K562 (cell line): ENCODE data around the gene ISYNA1. TPM values are rescaled to one million over a fixed set of nuclear protein-coding genes. Genes with fewer than 3 reads are reported as not detected.

Experiments used
- ATAC-seq: fragments of 200-7000 bp; cut with Tn5 transposase; 3 replicates; pipeline ENCODE4 v1.9.1; 2020; ENCODE audit warnings: moderate library complexity
- BruUV-seq: library from RNA; stranded (reverse); fragments of 400-500 nt; replicated peaks from 2 replicates; lab custom pipeline; 2021; lab: Mats Ljungman, UMichigan
- CTCF ChIA-PET: fragments of 300-600 bp; formaldehyde crosslinking; extraction: SDS; loops from one replicate; lab custom pipeline; 2021; ENCODE audit warnings: low intra/inter-chr PET ratio; lab: Yijun Ruan, JAX
- POLR2A ChIA-PET: fragments of 300-600, 350-650 bp; sonication (Branson Sonifier 250); formaldehyde crosslinking; extraction: SDS; loops from one replicate; lab custom pipeline; 2021; ENCODE audit warnings: antibody characterized with exemption, inconsistent platforms; lab: Yijun Ruan, JAX
- DNase-seq, 4 experiments: peaks; one replicate each; pipeline versions ENCODE4 v3.0.0 to v3.0.0-alpha.2; 2011 to 2018; ENCODE audit warnings: low spot score in 3 of 4, mixed read lengths in 3 of 4; ENCODE audit errors: extremely low read depth in 1 of 4
- FAIRE-seq: peaks from 2 replicates; lab custom pipeline; 2011; peaks lifted over from hg19 to GRCh38; lab: Jason Lieb, UNC
- H2AFZ ChIP-seq: 2 replicates; pipeline ENCODE4 v1.6.0; 2011; ENCODE audit warnings: low read depth, low read length, control low read depth, inconsistent platforms
- H3K27ac ChIP-seq: fragments of 200-600 bp; 3 replicates; pipeline ENCODE4 v1.8.0; 2011; ENCODE audit warnings: low read depth, mild to moderate bottlenecking, control low read depth, inconsistent platforms, low read length, moderate library complexity, mixed read lengths; ENCODE audit errors: extremely low read depth
- H3K27me3 ChIP-seq, 2 experiments: fragments of 300-600 bp in 1 of 2; 2 replicates in 1 of 2; 3 replicates in 1 of 2; pipeline versions ENCODE4 v1.6.0 to v1.8.0; 2011; ENCODE audit warnings: inconsistent platforms in 2 of 2, low read length in 2 of 2, mild to moderate bottlenecking in 1 of 2, mixed read lengths in 1 of 2, moderate library complexity in 1 of 2; ENCODE audit not compliant: control insufficient read depth in 2 of 2, insufficient read depth in 2 of 2
- H3K36me3 ChIP-seq: fragments of 300-600 bp; 3 replicates; pipeline ENCODE4 v1.8.0; 2011; ENCODE audit warnings: mild to moderate bottlenecking, low read length, inconsistent platforms; ENCODE audit not compliant: control insufficient read depth, insufficient read depth
- H3K4me1 ChIP-seq, 2 experiments: fragments of 200-600 bp in 1 of 2; replicated peaks in 1 of 2; 2 replicates in 1 of 2; 3 replicates in 1 of 2; pipeline versions ENCODE4 v1.5.1 to v1.8.0; 2011; ENCODE audit warnings: inconsistent platforms in 2 of 2, low read length in 2 of 2, mild to moderate bottlenecking in 1 of 2, mixed read lengths in 1 of 2, moderate library complexity in 1 of 2; ENCODE audit not compliant: control insufficient read depth in 2 of 2, insufficient read depth in 2 of 2
- H3K4me2 ChIP-seq: 2 replicates; pipeline ENCODE4 v1.6.1; 2011; ENCODE audit warnings: low read length, control low read depth, inconsistent platforms, mixed read lengths; ENCODE audit not compliant: insufficient read depth
- H3K4me3 ChIP-seq: fragments of 200-600 bp; sonication (generic), shearing (Covaris generic); 2 replicates; pipeline ENCODE4 v1.5.1; 2016; ENCODE audit warnings: control low read depth, inconsistent platforms
- H3K79me2 ChIP-seq: fragments of 200-600 bp; 3 replicates; pipeline ENCODE4 v1.8.0; 2011; ENCODE audit warnings: low read length, inconsistent platforms; ENCODE audit not compliant: control insufficient read depth, insufficient read depth
- H3K9ac ChIP-seq, 2 experiments: 2 replicates each; pipeline versions ENCODE4 v1.6.0 to v1.6.1; 2011; ENCODE audit warnings: low read depth in 2 of 2, low read length in 2 of 2, control low read depth in 1 of 2, inconsistent platforms in 1 of 2, mild to moderate bottlenecking in 1 of 2, mixed read lengths in 1 of 2; ENCODE audit not compliant: insufficient read depth in 1 of 2
- H3K9me1 ChIP-seq: one replicate; pipeline ENCODE4 v1.6.0; 2011; ENCODE audit warnings: inconsistent platforms, mild to moderate bottlenecking, low read length, moderate library complexity; ENCODE audit not compliant: control insufficient read depth, insufficient read depth
- H3K9me3 ChIP-seq: replicated peaks from 2 replicates; pipeline ENCODE4 v1.5.1; 2011; ENCODE audit warnings: low read depth, low read length, inconsistent platforms; ENCODE audit not compliant: control insufficient read depth, insufficient read depth
- H4K20me1 ChIP-seq: replicated peaks from 2 replicates; pipeline ENCODE4 v1.6.1; 2011; ENCODE audit warnings: low read length, inconsistent platforms, mixed read lengths; ENCODE audit not compliant: control insufficient read depth, insufficient read depth
- FIP1L1 ChIP-seq: fragments of 200-400 bp; formaldehyde crosslinking; IDR thresholded peaks from 2 replicates; pipeline ENCODE4 v1.6.1; 2018; ENCODE audit warnings: mild to moderate bottlenecking, low read depth, low read length; ENCODE audit not compliant: poor library complexity, severe bottlenecking
- FOSL1 ChIP-seq: fragments of 200-800 bp; sonication (Bioruptor generic); conservative IDR thresholded peaks from 2 replicates; pipeline ENCODE4 v1.6.1; 2016; ENCODE audit warnings: missing genetic modification characterization, missing compliant biosample characterization
- NCOR1 ChIP-seq: fragments of 450-650 bp; IDR thresholded peaks from 2 replicates; pipeline ENCODE4 v1.6.1; 2016; ENCODE audit warnings: mild to moderate bottlenecking, moderate library complexity
- NR1H2 ChIP-seq: sonication (generic); formaldehyde crosslinking; IDR thresholded peaks from 2 replicates; pipeline ENCODE4 v1.4.0; 2020; ENCODE audit warnings: mild to moderate bottlenecking, missing genetic modification reagents
- POLR2G ChIP-seq: fragments of 200-400 bp; formaldehyde crosslinking; IDR thresholded peaks from 2 replicates; pipeline ENCODE4 v1.6.1; 2017; ENCODE audit warnings: low read depth, mild to moderate bottlenecking, antibody characterized with exemption, low read length, moderate library complexity
- ZC3H11A ChIP-seq: IDR thresholded peaks from 2 replicates; pipeline ENCODE4 v1.6.1; 2012; ENCODE audit warnings: low read depth, low read length, improper control_type of control experiment
- ZNF134 ChIP-seq: fragments of 250-450 bp; sonication (Bioruptor Pico); conservative IDR thresholded peaks from 2 replicates; pipeline ENCODE4 v1.4.0; 2020
- WGBS: fragments of 100-300 bp; shearing (Covaris generic); methylation state at CpG from one replicate; pipeline ENCODE4 v1.1.6; 2016; ENCODE audit warnings: low coverage, mixed read lengths; ENCODE audit not compliant: insufficient coverage; ENCODE audit errors: missing lambda C conversion rate; 5-methylcytosine and 5-hydroxymethylcytosine counted together
- in situ Hi-C: fragments of 300-500 bp; cut with MboI; formaldehyde crosslinking; loops from 4 replicates; pipeline ENCODE4 v1.15.0; 2018; ENCODE audit warnings: inconsistent platforms, mixed read lengths
- intact Hi-C: fragments of 100-400 bp; cut with micrococcal nuclease; formaldehyde crosslinking; loops from 2 replicates; pipeline ENCODE4 v1.14.2; 2022
- polyA plus RNA-seq, 8 experiments: library from polyadenylated mRNA; depleted of rRNA in 4 of 8; stranded (reverse) in 5 of 8; unstranded in 3 of 8; fragments of >200 nt; fragmentation: Nextera tagmentation in 2 of 8; fragmentation: Illumina TruSeq in 1 of 8; extraction: Ambion mirVana in 2 of 8; extraction: Trizol in 1 of 8; gene quantifications; 2 replicates each; pipeline versions ENCODE4 v1.2.1 to v1.2.3, GENCODE V29; 2011 to 2014; ENCODE audit warnings: inconsistent platforms in 1 of 8, missing spikeins in 1 of 8
- total RNA-seq, 7 experiments: library from RNA; depleted of rRNA in 6 of 7; stranded (reverse); fragments of >200 nt in 6 of 7; fragmentation: Illumina TruSeq in 2 of 7; extraction: Trizol in 2 of 7; gene quantifications; 2 replicates each; pipeline versions ENCODE4 v1.2.1 to v1.2.3, GENCODE V29; 2011 to 2021; ENCODE audit warnings: low replicate concordance in 1 of 7
- TF ChIP-seq, protein P1 (sequence below): fragments of 250-450 bp; sonication (Bioruptor Pico); IDR thresholded peaks from 2 replicates; pipeline ENCODE4 v1.8.0; 2021; ENCODE audit warnings: moderate library complexity, mild to moderate bottlenecking, inconsistent platforms

The ISYNA1 gene
- total and polyA plus RNA-seq, 9 of the 15 experiments (the other 6 are each of a cell fraction or from before 2014, with no cell fraction given), result 21.8 to 460 (median 93.2) TPM

DNA sequence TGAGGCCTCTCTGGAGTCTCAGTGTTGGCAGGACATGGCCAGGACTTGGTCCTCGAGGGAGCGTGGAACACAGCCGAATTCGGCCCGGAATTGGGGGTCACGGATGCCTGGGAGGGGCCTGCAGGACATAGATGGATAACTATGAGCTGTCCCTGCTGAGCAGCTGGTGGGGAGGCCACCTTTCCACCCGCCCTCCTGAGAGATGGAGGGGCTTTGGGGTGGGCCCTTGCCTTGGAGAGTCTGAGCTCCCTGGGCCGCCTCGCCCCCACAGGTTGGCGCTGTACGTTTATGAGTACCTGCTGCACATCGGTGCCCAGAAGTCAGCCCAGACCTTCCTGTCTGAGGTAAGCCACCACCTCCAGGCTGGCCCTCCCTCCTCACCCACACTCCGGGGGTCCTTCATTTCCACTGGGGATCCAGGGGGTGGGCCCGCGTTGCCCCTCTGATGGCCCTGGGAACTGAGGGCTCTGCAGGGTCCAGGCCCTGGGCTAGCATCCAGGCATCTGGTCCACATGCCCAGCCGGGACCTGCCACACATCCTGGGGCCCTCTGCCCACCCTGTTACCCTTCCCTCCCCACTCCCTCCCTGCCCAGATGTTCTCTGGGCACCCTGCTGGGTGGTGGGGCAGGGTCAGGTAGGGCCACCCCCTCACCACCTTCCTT lies 10.7 kb downstream of the ISYNA1 start:
- H3K9me3 ChIP-seq, result no peaks in the 10 kb centered on the region

More for the DNA sequence above, 10.7 kb downstream of the ISYNA1 start:
- in situ Hi-C loops, result no loop called here
- H3K27ac ChIP-seq, result no peak overlapping the region
- H3K4me1 ChIP-seq, result peaks cover 34 to 100% of the 10 kb centered on the region in 2 experiments
- ATAC-seq, result no peak
- DNase-seq, result no peak
- H3K9me1 ChIP-seq, result no peaks in the 10 kb centered on the region
- no peak overlapping the region for H2AFZ ChIP-seq
- TF ChIP-seq FOSL1, result no peak
- no peak for TF ChIP-seq NCOR1
- no peak for TF ChIP-seq ZC3H11A
- peak; percentile 23 for TF ChIP-seq FIP1L1
- peak; percentile 50; the same call in 1 of the 2 replicates for TF ChIP-seq POLR2G
- no peak for TF ChIP-seq ZNF134
- TF ChIP-seq, protein P1, sequence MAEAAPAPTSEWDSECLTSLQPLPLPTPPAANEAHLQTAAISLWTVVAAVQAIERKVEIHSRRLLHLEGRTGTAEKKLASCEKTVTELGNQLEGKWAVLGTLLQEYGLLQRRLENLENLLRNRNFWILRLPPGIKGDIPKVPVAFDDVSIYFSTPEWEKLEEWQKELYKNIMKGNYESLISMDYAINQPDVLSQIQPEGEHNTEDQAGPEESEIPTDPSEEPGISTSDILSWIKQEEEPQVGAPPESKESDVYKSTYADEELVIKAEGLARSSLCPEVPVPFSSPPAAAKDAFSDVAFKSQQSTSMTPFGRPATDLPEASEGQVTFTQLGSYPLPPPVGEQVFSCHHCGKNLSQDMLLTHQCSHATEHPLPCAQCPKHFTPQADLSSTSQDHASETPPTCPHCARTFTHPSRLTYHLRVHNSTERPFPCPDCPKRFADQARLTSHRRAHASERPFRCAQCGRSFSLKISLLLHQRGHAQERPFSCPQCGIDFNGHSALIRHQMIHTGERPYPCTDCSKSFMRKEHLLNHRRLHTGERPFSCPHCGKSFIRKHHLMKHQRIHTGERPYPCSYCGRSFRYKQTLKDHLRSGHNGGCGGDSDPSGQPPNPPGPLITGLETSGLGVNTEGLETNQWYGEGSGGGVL, result no peak
- TF ChIP-seq NR1H2 (CRISPR knock-in tag), result no peak
- BruUV-seq, result no TSS peak
- 90% methylated on average over 8 of the region's 16 CpGs for WGBS
- H3K36me3 ChIP-seq, result peaks cover 73% of the 10 kb centered on the region
- CTCF ChIA-PET, result interaction anchor here (0.5 kb wide), 1 partner anchor 10 kb away, joined by 3 read pairs; no protein-coding TSS in a partner anchor
- peak overlapping the region in 1 of 2 experiments; percentile 68; a peak in 2 of 4 replicates for H3K9ac ChIP-seq
- POLR2A ChIA-PET, result interaction anchor here (0.5 to 1.0 kb wide), 2 partner anchors 11 to 203 kb away, joined by 3 read pairs; no protein-coding TSS in a partner anchor
- intact Hi-C loops, result no loop called here
- no peak overlapping the region for H3K4me3 ChIP-seq
- peaks cover 13% of the 10 kb centered on the region for H4K20me1 ChIP-seq
- peaks cover 73% of the 10 kb centered on the region for H3K79me2 ChIP-seq
- H3K27me3 ChIP-seq, result no peaks in the 10 kb centered on the region
- no peak overlapping the region for H3K4me2 ChIP-seq
- no peak for FAIRE-seq
